IPS-15b (cell line): ENCODE data around the gene NEK4.

Experiments used
- H3K27me3 ChIP-seq: one replicate; pipeline ENCODE4 v1.6.1; 2013; ENCODE audit warnings: low read length; ENCODE audit not compliant: control insufficient read depth, insufficient read depth
- H3K36me3 ChIP-seq: one replicate; pipeline ENCODE4 v1.6.1; 2013; ENCODE audit warnings: low read length; ENCODE audit not compliant: control insufficient read depth, insufficient read depth
- H3K4me1 ChIP-seq: one replicate; pipeline ENCODE4 v1.6.1; 2013; ENCODE audit warnings: mild to moderate bottlenecking, low read length; ENCODE audit not compliant: control insufficient read depth, insufficient read depth
- H3K4me3 ChIP-seq: one replicate; pipeline ENCODE4 v1.5.1; 2013; ENCODE audit warnings: low read depth, low read length
- H3K9ac ChIP-seq: one replicate; pipeline ENCODE4 v1.6.1; 2013; ENCODE audit warnings: low read depth, mild to moderate bottlenecking, low read length
- H3K9me3 ChIP-seq: one replicate; pipeline ENCODE4 v1.6.1; 2013; ENCODE audit warnings: mild to moderate bottlenecking, low read length; ENCODE audit not compliant: control insufficient read depth, insufficient read depth

Gene NEK4

DNA sequence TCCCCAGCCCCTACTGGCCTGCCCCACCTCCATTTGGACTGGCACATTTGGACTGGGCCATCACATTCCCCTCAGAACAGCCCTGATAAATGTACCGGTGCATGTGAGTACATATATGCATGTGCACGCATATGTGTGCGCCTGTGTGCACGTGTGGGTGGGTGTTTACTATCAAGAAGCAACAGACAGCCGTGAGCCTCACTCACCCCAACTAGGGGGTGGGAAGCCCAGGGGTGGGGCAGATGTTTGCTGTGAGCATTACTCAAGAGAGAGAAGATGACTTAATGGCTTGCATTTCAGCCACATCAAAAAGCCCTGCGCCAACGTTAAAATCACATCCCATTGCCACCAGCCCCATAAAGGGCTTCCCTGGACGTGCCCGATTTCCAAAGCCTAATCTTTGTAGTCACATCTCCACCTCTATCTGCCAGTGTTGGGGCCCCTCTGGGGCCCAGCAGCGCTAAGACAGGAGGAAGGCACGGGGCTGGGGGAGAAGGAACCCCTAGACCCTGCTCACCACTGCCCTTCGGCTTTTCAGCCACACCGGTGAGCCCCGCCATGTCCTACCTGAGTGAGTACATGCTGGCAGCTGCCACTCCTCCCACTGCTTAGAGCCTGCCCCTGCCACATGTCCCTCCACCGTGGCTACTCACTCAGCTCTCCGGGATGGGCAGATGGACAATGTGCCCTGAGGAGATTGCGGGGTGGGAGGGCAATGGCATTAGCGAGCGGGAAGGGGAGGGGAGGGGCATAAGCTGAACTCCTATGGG lies 34.7 kb upstream of the NEK4 start:
- Histone ChIP-seq H3K9ac (no peak overlapping the region), H3K36me3 (no peaks in the 10 kb centered on the region), H3K4me1 (no peaks in the 10 kb centered on the region), H3K27me3 (no peaks in the 10 kb centered on the region), H3K9me3 (no peaks in the 10 kb centered on the region), H3K4me3 (no peak overlapping the region)

DNA sequence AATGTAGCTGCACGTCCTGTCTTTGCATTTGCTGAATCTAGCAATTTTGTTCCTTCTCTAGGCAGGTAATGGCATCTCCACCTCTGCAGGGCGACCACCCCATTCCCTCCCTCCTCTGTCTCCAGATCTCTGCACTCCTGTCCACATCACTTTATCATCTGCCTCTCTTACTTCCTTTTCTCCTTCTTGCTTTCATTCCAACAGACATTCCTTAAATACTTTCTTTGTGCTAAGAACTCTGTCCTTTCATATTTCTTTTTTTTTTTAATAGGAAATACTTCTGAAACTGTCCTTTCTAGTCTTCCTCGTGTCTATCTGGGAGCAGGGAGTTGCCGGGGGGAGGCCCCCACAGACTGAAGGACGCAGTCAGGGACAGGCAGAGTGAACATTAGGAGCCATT lies 31.1 kb upstream of the NEK4 start:
- H3K9ac ChIP-seq, result no peak overlapping the region
- no peaks in the 10 kb centered on the region for H3K9me3 ChIP-seq
- no peaks in the 10 kb centered on the region for H3K27me3 ChIP-seq
- H3K4me1 ChIP-seq, result no peaks in the 10 kb centered on the region
- no peaks in the 10 kb centered on the region for H3K36me3 ChIP-seq
- no peak overlapping the region for H3K4me3 ChIP-seq

DNA sequence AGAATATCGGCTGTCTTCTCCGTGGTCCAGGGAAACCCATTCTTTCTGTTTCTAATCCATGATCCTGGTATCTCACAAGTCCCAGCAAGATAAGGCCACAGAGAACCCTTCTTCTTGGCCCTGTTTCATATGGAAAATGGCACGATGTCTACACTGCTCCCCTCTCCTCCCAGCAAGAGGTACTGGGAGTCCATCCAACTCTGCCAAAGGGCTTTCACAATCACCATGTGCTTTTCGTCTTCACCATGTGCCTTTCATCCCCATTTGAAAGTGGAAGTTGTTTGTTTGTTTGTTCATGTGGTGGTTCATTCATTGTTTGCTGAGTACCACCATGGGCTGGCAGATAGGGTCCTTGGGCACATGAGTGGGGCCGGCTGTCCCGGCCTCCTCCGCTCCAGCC lies 29.3 kb upstream of the NEK4 start:
- Histone ChIP-seq H3K9ac (no peak overlapping the region), H3K27me3 (no peaks in the 10 kb centered on the region), H3K4me3 (no peak overlapping the region), H3K36me3 (no peaks in the 10 kb centered on the region), H3K4me1 (no peaks in the 10 kb centered on the region), H3K9me3 (no peaks in the 10 kb centered on the region)

DNA sequence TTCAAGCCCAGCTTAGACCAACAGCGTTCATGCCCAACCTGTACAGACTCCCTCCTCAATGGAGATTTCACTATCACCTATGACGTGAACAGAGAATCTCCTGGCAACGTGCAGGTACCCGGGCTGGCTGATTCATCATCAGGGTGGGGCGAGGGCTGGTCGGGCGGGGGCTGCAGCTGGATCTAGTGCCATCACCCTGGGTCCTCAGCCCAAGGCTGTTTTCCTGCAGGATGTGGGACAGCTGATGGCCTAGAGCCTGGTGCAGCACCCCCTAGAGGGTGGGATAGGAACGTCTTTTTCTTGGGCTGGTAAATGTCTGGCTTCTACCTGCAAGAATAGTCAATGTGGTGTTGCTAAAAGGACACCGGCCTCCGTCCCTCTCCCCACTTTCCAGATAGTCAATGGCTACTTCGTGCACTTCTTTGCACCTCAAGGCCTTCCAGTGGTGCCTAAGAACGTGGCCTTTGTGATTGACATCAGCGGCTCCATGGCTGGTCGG lies 28.3 kb upstream of the NEK4 start:
- H3K9ac ChIP-seq, result no peak overlapping the region
- H3K4me3 ChIP-seq, result no peak overlapping the region
- no peaks in the 10 kb centered on the region for H3K36me3 ChIP-seq
- no peaks in the 10 kb centered on the region for H3K9me3 ChIP-seq
- H3K27me3 ChIP-seq, result no peaks in the 10 kb centered on the region
- no peaks in the 10 kb centered on the region for H3K4me1 ChIP-seq

DNA sequence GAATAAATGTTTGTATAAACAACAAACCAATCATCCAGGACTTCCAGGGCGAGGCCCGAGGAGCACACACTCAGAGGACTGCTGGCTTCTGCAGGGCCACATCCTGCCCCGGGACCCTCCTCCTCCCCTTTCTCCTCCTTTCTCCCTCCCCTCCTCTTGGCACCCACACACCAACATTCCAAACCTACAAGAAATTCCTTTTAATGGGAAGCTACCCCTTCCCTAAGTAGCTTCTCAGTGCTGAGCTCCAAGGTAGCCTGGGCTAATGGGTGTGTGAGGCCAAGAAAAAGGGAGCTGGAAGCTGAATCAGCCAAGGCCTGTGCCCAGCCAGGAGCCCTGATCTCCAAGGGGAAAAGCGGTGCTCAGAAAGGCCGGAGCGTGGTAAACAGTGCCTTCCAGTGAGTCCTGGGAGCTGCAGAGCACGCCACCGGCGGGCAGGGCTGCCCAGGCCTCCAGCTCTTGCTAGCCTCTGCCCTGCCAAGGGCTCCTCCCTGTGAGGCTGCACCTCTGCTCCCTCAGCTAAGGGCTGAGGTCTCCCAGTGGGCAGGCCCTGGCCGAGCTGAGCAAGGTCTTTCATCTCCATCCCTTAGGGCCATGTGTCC lies 27.7 kb upstream of the NEK4 start:
- Histone ChIP-seq H3K9ac (no peak overlapping the region), H3K9me3 (no peaks in the 10 kb centered on the region), H3K4me1 (no peaks in the 10 kb centered on the region), H3K27me3 (no peaks in the 10 kb centered on the region), H3K36me3 (no peaks in the 10 kb centered on the region), H3K4me3 (no peak overlapping the region)

DNA sequence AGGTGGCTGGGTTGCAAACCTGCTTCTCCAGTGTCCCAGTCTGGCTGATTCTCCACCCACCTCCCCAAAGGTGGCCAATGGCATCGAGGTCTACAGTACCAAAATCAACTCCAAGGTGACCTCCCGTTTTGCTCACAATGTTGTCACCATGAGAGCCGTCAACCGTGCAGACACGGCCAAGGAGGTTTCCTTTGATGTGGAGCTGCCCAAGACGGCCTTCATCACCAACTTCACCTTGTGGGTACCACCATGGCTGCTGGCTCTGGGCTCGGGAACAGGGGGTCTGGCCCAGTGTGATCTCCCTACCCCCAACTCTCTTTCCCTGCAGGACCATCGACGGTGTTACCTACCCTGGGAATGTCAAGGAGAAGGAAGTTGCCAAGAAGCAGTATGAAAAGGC lies 25.7 kb upstream of the NEK4 start:
- Histone ChIP-seq H3K9me3 (no peaks in the 10 kb centered on the region), H3K9ac (no peak overlapping the region), H3K27me3 (no peaks in the 10 kb centered on the region), H3K4me1 (no peaks in the 10 kb centered on the region), H3K36me3 (no peaks in the 10 kb centered on the region), H3K4me3 (no peak overlapping the region)

DNA sequence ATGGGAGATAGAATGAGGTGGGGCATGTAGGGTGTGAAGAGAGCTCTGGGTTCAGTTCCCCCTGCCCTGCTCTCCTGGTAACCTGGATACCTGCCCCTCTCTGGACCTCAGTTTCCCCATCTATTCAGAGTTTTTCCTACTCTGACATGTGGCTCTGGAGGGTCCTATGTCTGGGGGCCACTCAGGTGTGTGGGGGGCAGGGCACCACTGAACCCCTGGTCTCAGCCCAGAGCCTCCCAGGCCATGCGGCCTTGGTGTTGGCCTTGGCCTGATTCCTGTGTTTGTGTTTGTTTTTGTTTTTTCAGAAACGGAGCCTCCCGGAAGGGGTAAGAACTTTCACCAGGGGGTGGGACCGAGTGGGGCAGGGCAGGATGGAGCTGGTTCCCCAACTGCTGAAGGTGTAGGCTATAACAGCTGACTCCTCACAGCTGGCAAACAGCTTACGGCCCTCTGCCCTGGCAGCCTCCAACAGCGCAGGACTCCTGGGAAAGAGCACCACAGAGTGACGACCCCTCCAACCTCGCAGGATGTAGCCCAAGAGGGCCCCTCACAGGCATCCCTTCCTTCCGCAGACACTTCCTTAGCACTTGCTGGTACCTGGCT lies 24.7 kb upstream of the NEK4 start:
- no peak overlapping the region for H3K9ac ChIP-seq
- no peaks in the 10 kb centered on the region for H3K9me3 ChIP-seq
- no peak overlapping the region for H3K4me3 ChIP-seq
- H3K27me3 ChIP-seq, result no peaks in the 10 kb centered on the region
- no peaks in the 10 kb centered on the region for H3K4me1 ChIP-seq
- no peaks in the 10 kb centered on the region for H3K36me3 ChIP-seq

DNA sequence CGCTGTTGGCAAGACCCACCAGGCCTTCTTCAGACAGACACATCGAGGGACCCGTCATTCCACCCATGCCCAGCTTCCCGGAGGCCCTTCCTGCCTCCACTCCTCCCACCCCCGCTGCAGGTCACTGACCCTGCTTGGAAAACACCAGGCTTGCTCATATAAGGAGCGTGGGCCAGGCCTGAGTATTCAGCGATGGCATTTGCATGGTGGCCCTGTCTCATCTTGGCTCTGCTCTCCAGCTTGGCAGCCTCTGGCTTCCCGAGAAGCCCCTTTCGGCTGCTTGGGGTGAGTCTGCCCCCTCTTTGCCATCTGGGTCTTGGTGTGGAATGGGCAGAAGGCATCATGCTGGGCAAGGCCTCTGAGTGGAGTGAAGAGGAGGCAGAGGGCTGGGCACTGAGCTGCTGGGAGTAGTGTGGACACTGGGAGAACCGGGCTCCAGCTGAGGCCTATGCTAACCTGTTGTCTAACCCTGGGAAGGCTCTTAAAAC lies 23.9 kb upstream of the NEK4 start, which contains the start of gene ITIH3:
TSS of gene ITIH3 (plus strand) at position 185 of the 488 bp plus-strand sequence. CDS start at position 193, 8 bp downstream.
- Histone ChIP-seq H3K9ac (no peak within 1 kb of the TSS), H3K4me3 (no peak within 1 kb of the TSS), H3K27me3 (no peaks in the 10 kb centered on the region), H3K4me1 (no peaks in the 10 kb centered on the region), H3K36me3 (no peaks in the 10 kb centered on the region), H3K9me3 (no peaks in the 10 kb centered on the region)

DNA sequence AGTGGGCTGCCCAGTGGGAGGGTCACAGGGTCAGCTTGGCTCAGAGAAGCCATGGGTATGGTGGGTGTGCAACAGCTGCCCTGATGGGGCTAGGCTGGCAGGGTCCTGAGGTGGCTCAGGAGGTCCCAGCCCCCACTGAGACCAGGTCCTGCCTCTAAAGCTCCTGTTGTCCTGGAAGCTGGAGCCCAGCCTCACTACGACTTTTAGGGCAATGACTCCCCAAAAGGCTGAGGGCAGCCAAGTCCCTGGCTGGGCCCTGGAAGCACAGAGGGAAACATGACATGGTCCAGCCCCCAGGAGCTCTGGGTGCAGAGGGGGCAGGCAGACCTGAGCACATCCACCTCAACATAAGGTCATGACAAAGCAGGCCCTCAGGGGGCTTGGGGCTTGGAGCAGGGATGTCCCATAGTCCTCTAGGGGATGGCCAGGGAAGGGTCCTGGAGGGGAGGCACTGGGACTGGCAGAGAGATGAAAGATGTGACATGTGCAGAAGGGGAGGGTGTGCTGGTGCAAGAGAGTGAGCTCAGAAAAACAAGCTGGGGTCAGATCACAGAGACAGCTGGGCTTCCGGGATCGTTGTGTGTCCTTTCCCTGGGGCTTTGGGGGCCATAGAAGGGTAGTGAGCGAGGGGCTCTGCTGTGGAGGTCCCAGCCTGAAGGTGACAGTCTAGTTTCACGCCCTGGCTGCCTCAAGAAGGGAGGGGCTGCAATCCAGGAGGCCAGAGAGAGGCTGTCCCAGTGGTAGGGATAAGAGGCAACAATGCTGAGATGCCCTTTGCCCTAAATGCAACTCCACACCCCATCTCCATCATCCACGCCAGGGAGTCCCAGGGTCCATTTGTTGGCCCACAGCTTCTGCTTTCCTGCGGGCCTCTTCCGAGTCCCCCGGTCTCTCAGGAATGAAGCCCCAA lies 23.2 kb upstream of the NEK4 start:
- H3K9me3 ChIP-seq, result no peaks in the 10 kb centered on the region
- no peak overlapping the region for H3K4me3 ChIP-seq
- no peaks in the 10 kb centered on the region for H3K36me3 ChIP-seq
- no peaks in the 10 kb centered on the region for H3K4me1 ChIP-seq
- H3K9ac ChIP-seq, result no peak overlapping the region
- no peaks in the 10 kb centered on the region for H3K27me3 ChIP-seq

DNA sequence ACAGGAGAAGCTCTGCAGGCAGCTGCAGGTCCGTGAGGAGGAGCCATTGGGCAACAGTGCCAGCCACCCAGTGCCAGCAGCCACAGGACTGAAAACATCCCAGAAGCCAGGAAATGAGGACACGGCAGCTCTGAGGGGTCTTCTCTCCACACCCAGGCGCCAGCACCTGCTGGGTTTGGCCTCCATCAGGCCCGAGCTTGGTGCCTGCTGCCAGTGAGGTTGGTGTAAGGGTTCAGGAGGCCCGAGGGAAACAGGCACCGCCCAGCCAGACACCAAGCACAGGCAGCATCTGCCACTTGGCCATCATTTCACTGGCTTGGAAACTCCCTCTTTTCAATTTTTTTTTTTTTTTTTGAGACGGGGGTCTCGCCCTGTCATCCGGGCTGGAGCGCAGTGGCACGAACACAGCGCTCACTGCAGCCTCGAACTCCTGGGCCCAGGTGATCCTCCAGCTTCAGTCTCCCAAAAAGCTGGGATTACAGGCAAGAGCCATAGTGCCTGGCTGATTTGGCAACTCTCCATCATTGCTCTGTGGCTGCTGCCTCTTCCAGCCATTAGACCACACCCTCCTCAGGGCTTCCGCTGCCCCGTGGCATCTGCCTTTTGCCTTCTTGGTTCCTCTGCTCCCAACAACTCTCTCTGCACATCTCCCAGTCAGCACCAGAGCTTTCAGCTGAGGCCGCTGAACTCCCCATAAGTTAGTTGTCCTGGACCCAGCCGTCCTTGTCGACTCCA lies 22.4 kb upstream of the NEK4 start:
- Histone ChIP-seq H3K9me3 (no peaks in the 10 kb centered on the region), H3K4me3 (no peak overlapping the region), H3K36me3 (no peaks in the 10 kb centered on the region), H3K27me3 (no peaks in the 10 kb centered on the region), H3K9ac (no peak overlapping the region), H3K4me1 (no peaks in the 10 kb centered on the region)

DNA sequence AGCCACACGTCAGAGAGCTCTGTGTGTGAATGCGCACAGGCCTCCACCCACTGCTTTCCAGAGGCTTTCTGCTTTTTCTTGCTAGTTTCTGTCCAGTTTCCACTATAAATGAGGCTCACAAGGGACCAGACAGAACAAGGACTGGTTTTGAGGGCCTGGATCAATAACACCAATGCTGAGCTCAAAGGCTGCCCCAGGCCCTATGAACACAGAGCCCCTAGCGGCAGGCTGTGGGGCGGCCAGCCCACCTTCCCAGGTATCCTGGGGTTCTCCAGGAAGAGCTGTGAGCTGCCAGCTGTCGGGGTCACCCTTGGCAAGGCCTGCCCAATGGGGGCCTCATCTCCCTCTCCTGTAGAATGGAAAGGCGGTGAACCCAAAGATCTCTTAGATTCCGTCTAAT lies 21.7 kb upstream of the NEK4 start:
- H3K9ac ChIP-seq, result no peak overlapping the region
- H3K27me3 ChIP-seq, result no peaks in the 10 kb centered on the region
- H3K4me1 ChIP-seq, result no peaks in the 10 kb centered on the region
- H3K4me3 ChIP-seq, result no peak overlapping the region
- no peaks in the 10 kb centered on the region for H3K36me3 ChIP-seq
- H3K9me3 ChIP-seq, result no peaks in the 10 kb centered on the region
